Large intestine (tissue), 3 donors: ENCODE results near the gene LRIG3. TPM values are rescaled to one million over a fixed set of nuclear protein-coding genes. Genes with fewer than 3 reads are reported as not detected.
"Not testable (repeated sequence)": the region's sequence is repeated elsewhere in the genome, so short reads cannot be mapped to it uniquely, and the experiment has no call there.

Experiments
- DNase-seq, 2 donors: peaks; one replicate each; pipeline versions ENCODE4 v3.0.0 to v3.0.0-alpha.2; 2013
- H3K27ac ChIP-seq: one replicate; pipeline ENCODE4 v1.5.1; 2013; ENCODE audit warnings: low read length
- H3K27me3 ChIP-seq: 2 replicates; pipeline ENCODE4 v1.6.1; 2013; ENCODE audit warnings: low read length; ENCODE audit not compliant: control insufficient read depth, insufficient read depth
- H3K36me3 ChIP-seq: 2 replicates; pipeline ENCODE4 v1.6.1; 2013; ENCODE audit warnings: low read length; ENCODE audit not compliant: control insufficient read depth, insufficient read depth
- H3K4me1 ChIP-seq: one replicate; pipeline ENCODE4 v1.6.1; 2013; ENCODE audit warnings: low read length; ENCODE audit not compliant: control insufficient read depth, insufficient read depth
- H3K4me3 ChIP-seq: one replicate; pipeline ENCODE4 v1.5.1; 2013; ENCODE audit warnings: low read length
- H3K9me3 ChIP-seq: one replicate; pipeline ENCODE4 v1.6.1; 2013; ENCODE audit warnings: mild to moderate bottlenecking, low read depth, low read length, moderate library complexity; ENCODE audit not compliant: control insufficient read depth
- WGBS: methylation state at CpG from one replicate; pipeline ENCODE4 v1.1.5; 2013; ENCODE audit warnings: low lambda C conversion rate; ENCODE audit not compliant: insufficient coverage; 5-methylcytosine and 5-hydroxymethylcytosine counted together
- polyA plus RNA-seq: library from polyadenylated mRNA; unstranded; fragments of 120-200 nt; gene quantifications from one replicate; pipeline ENCODE4 v1.2.1, GENCODE V29; 2013

LRIG3 gene
- polyA plus RNA-seq, 1 donor: 38.9 TPM

DNA sequence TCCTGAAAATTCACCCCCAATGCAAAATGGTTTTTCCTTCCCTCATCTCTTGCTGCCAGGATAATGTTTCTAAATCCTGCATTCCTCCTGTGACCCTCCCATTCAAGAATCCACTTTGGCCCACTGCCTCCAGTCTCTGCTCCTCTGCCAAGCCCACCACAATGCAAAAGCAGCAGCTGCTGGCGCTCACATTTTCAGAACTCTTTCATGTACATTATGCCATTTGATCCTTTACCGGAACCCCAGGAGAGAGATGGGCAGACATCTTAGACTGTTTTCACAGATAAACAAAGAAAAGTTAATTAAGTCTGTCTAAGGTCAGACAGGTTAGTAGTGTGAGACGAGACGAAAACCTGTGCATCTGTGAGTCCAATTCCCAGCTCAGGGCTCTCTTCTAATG lies 12.9 kb downstream of the LRIG3 start:
- WGBS: no CpG with 5 or more reads among the region's 4 CpGs
- Histone ChIP-seq H3K27me3 (no peaks in the 10 kb centered on the region), H3K36me3 (peaks cover 63% of the 10 kb centered on the region), H3K9me3 (no peaks in the 10 kb centered on the region), H3K4me1 (no peaks in the 10 kb centered on the region), H3K27ac (no peak overlapping the region), H3K4me3 (no peak overlapping the region)
- DNase-seq: no peak

DNA sequence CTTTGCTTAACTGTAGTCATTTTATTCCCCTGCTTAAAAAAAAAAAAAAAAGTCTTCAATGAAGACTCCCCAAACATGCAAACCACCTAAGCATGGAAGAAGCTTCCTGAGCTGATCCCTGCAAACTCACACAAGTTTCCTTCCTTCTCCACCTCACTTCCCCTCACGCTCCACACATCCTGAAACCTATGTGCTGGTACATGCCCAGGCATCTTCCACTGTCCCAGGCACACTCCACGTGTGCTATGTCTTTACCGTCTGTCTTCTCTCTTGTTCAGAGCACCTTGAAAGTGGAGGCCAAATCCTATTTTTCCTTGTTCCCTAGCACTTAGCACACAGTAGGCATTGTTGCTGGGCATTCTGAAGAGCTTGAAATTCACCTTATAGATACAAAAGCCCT lies 13.4 kb downstream of the LRIG3 start:
- no peak overlapping the region for H3K4me3 ChIP-seq
- WGBS: no CpG with 5 or more reads among the region's 3 CpGs
- H3K27me3 ChIP-seq: no peaks in the 10 kb centered on the region
- no peak overlapping the region for H3K27ac ChIP-seq
- no peaks in the 10 kb centered on the region for H3K4me1 ChIP-seq
- DNase-seq: no peak
- H3K36me3 ChIP-seq: peaks cover 61% of the 10 kb centered on the region
- no peaks in the 10 kb centered on the region for H3K9me3 ChIP-seq

DNA sequence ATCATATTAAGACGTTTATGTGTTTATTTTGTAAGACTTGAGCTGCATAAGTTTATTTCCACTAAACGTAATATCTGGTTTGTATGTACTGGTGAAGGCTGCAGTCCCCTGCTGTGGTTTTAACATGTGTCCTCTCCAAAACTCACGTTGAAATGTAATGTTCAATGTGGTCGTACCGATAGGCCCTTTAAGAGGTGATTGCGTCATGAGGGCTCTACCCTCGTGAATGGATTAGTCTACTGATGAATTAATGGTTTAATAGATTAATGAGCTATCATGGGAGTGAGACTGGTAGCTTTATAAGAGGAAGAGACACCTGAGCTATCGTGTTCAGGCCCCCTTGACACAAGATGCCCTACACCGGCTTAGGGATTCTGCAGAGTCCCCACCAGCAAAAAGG lies 14.9 kb downstream of the LRIG3 start:
- DNase-seq: no peak
- H3K4me1 ChIP-seq: no peaks in the 10 kb centered on the region
- H3K27me3 ChIP-seq: no peaks in the 10 kb centered on the region
- H3K9me3 ChIP-seq: no peaks in the 10 kb centered on the region
- H3K4me3 ChIP-seq: no peak overlapping the region
- peaks cover 58% of the 10 kb centered on the region for H3K36me3 ChIP-seq
- H3K27ac ChIP-seq: no peak overlapping the region
- WGBS: 71% methylated on average over 1 of the region's 9 CpGs

DNA sequence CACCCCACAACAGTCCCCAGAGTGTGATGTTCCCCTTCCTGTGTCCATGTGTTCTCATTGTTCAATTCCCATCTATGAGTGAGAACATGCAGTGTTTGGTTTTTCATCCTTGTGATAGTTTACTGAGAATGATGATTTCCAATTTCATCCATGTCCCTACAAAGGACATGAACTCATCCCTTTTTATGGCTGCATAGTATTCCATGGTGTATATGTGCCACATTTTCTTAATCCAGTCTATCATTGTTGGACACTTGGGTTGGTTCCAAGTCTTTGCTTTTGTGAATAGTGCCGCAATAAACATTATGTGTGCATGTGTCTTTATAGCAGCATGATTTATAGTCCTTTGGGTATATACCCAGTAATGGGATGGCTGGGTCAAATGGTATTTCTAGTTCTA lies 17.6 kb downstream of the LRIG3 start:
- DNase-seq, H3K27me3 ChIP-seq, H3K9me3 ChIP-seq, H3K27ac ChIP-seq, H3K4me1 ChIP-seq, H3K4me3 ChIP-seq: not testable (repeated sequence)
- no CpG with 5 or more reads among the region's 1 CpG for WGBS
- peaks cover 47% of the 10 kb centered on the region for H3K36me3 ChIP-seq

DNA sequence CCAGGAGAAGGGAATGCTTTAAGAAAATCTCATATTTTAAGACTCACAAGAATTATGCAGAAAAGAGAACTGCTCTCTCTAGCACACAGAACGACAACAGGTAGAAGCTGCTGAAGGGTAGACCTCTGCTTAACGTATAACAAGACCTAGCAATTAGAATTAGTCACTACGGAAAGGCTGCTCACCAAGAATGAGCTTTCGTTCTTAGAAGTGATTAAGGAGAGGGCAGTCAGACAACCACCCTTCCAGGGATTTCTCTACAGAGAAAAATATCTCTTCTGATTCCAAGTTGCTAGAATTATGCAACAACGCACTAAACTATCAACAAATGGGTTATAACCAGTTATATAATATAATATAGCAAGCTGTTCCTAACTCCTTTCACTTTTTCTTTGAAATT lies 18.6 kb downstream of the LRIG3 start:
- H3K27me3 ChIP-seq: no peaks in the 10 kb centered on the region
- no peak overlapping the region for H3K4me3 ChIP-seq
- no peaks in the 10 kb centered on the region for H3K9me3 ChIP-seq
- DNase-seq: no peak
- no peaks in the 10 kb centered on the region for H3K4me1 ChIP-seq
- 100% methylated on average over 1 of the region's 5 CpGs for WGBS
- H3K36me3 ChIP-seq: peaks cover 37% of the 10 kb centered on the region
- no peak overlapping the region for H3K27ac ChIP-seq

DNA sequence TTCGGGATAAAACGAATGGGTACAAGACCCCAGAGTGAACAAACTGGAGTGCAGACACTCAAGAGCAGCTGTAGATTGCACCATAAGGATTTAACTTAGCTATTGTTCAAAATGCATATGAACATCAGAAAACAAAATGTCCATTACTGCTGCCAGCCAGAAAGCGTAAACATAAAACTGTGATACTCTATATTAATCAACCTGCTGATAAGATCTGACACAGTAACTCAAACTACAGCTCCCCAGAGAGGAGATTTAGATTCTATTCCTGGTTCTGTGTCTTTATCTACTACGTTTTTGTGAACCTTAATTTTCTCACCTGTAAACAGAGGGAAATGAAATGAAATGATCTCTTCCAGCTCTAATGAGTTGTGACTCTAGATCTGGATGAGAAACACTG lies 22.3 kb downstream of the LRIG3 start:
- Histone ChIP-seq H3K36me3 (peaks cover 28% of the 10 kb centered on the region), H3K27ac (no peak overlapping the region), H3K9me3 (no peaks in the 10 kb centered on the region), H3K4me1 (peaks cover 5% of the 10 kb centered on the region), H3K4me3 (no peak overlapping the region), H3K27me3 (no peaks in the 10 kb centered on the region)
- WGBS: no CpG with 5 or more reads among the region's 4 CpGs
- no peak for DNase-seq

DNA sequence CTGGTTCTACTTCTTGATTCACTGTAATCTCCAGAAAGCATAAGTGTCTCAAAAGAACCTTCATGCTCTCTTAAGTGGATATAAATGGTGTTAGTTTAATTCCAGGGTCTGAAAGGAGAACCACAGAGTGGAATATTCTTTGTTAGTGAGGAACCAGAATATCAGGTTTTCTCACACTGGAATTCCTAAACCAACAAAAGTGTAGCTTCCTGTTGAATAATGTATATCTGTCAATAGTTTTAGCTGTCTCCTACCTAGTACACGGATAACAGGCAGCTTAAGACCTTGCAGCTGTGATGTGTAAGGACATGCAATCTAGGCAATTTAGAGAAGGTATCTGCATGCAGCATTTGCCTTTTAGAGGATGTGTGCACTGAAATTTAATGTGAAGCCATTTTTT lies 24.0 kb downstream of the LRIG3 start:
- WGBS: no CpG with 5 or more reads among the region's 1 CpG
- Histone ChIP-seq H3K4me1 (peaks cover 5% of the 10 kb centered on the region), H3K27ac (no peak overlapping the region), H3K36me3 (peaks cover 28% of the 10 kb centered on the region), H3K27me3 (no peaks in the 10 kb centered on the region), H3K9me3 (no peaks in the 10 kb centered on the region), H3K4me3 (no peak overlapping the region)
- no peak for DNase-seq

DNA sequence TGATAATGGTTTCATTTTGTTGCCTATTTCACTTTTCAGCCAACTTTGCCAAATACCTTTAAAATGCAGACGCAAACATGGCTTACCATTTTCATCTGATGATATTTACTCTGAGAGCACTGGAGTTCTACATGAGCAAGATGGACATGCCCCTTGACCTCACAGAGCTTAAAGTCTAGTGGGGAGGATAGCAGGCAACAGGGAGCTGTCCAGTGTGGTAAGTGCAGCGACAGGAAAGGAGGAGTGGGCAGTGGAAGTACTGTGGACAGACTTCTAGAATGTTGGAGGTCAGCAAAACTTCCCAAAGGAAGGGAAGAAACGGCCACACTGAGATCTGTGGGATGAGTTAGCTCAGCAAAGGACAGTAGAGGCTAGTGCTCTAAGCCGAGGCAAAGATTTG lies 25.3 kb downstream of the LRIG3 start:
- no peak overlapping the region for H3K4me3 ChIP-seq
- H3K4me1 ChIP-seq: peaks cover 5% of the 10 kb centered on the region
- peaks cover 26% of the 10 kb centered on the region for H3K36me3 ChIP-seq
- DNase-seq: no peak
- no peaks in the 10 kb centered on the region for H3K9me3 ChIP-seq
- no peaks in the 10 kb centered on the region for H3K27me3 ChIP-seq
- 100% methylated on average over 3 of the region's 4 CpGs for WGBS
- no peak overlapping the region for H3K27ac ChIP-seq

DNA sequence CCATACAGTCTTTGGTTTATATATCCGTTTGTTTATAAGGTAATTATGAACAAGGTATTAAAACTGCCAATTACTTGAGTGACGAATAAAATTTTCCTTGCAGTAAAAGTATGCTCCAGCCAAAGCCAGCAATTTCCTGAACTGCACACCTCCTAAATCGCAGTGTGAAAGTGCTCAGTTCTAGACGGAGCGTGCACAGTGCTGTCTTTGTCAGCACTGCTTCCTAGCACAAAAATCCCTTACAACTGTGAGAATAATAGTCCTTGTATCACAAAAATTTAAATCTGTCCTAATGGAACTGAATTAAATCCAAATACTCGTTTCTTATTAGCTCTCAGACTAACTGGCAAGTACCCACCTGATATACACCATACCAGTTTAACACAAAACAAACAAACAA lies 26.3 kb downstream of the LRIG3 start:
- peaks cover 31% of the 10 kb centered on the region for H3K36me3 ChIP-seq
- H3K4me3 ChIP-seq: no peak overlapping the region
- no peak for DNase-seq
- H3K9me3 ChIP-seq: no peaks in the 10 kb centered on the region
- no peak overlapping the region for H3K27ac ChIP-seq
- H3K27me3 ChIP-seq: no peaks in the 10 kb centered on the region
- WGBS: 20% methylated on average over 1 of the region's 6 CpGs
- peaks cover 5% of the 10 kb centered on the region for H3K4me1 ChIP-seq

DNA sequence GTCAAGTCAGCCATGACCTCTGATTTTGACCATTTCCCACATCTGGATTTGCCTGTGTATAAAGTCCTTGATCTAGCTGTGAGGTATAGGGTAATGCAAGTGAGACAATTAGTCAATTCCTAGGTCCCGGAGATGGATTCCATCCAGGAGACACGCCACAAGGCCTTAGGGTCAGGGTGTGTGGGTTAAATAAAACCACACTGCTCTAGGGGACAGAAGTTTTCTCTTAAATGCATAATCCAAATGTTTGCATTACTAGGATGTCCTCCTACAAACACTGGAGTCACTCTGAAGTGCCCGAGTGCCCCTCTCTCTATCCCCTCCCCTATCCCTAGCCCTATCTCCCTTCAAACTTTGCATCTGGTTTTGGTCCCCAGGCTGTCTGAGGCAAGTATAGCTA lies 26.8 kb downstream of the LRIG3 start:
- H3K4me3 ChIP-seq: no peak overlapping the region
- H3K27ac ChIP-seq: no peak overlapping the region
- H3K27me3 ChIP-seq: no peaks in the 10 kb centered on the region
- no peaks in the 10 kb centered on the region for H3K9me3 ChIP-seq
- H3K36me3 ChIP-seq: peaks cover 31% of the 10 kb centered on the region
- H3K4me1 ChIP-seq: peaks cover 5% of the 10 kb centered on the region
- WGBS: no CpG with 5 or more reads among the region's 3 CpGs
- DNase-seq: no peak

DNA sequence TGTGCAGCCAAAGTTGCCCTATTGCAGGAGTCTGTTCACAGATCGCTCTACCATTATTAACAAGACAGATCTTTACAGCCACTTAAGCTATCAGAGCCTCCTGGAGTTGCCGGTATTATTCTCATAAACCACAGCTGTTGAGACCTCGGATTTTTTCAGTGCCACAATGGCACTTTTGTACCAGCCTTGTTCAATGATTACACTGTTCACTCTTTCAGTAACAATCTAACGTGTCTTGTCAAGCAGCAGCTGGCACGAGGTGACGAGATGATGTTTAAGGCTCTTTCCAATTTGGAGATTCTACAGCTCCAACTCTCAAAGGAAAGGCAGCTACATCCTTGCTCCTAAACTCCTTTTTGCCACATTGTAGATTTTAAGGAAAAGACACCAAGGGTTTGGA lies 30.7 kb downstream of the LRIG3 start:
- Histone ChIP-seq H3K9me3 (no peaks in the 10 kb centered on the region), H3K4me3 (no peak overlapping the region), H3K27me3 (no peaks in the 10 kb centered on the region), H3K27ac (no peak overlapping the region), H3K4me1 (peaks cover 9% of the 10 kb centered on the region), H3K36me3 (peaks cover 48% of the 10 kb centered on the region)
- no peak for DNase-seq
- 50% methylated on average over 2 of the region's 6 CpGs for WGBS
